Mesodermal cell (in vitro differentiated cells): ENCODE results near the gene TMED10.
A peak's percentile ranks its signal among the peaks of the same experiment; 100 is the strongest.

Experiments used
- H3K27ac ChIP-seq: 2 replicates; pipeline ENCODE4 v1.7.0; 2013; ENCODE audit warnings: mild to moderate bottlenecking, low read depth, low read length, moderate library complexity; ENCODE audit not compliant: severe bottlenecking
- H3K36me3 ChIP-seq: 2 replicates; pipeline ENCODE4 v1.7.1; 2013; ENCODE audit warnings: mild to moderate bottlenecking, low read length, moderate library complexity; ENCODE audit not compliant: control insufficient read depth, insufficient read depth
- H3K4me1 ChIP-seq: one replicate; pipeline ENCODE4 v1.7.1; 2013; ENCODE audit warnings: mild to moderate bottlenecking, low read length; ENCODE audit not compliant: insufficient read depth, control insufficient read depth, poor library complexity, severe bottlenecking
- H3K4me3 ChIP-seq: 2 replicates; pipeline ENCODE4 v1.7.0; 2013; ENCODE audit warnings: low read length, control low read depth, mild to moderate bottlenecking; ENCODE audit not compliant: insufficient read depth, poor library complexity, severe bottlenecking; ENCODE audit errors: extremely low read depth
- H3K9me3 ChIP-seq: 2 replicates; pipeline ENCODE4 v1.7.1; 2013; ENCODE audit warnings: mild to moderate bottlenecking, low read length, moderate library complexity; ENCODE audit not compliant: control insufficient read depth
- WGBS, 2 experiments: methylation state at CpG; one replicate each; pipeline ENCODE4 v1.1.5; 2013; ENCODE audit warnings: missing lambda C conversion rate in 2 of 2; ENCODE audit not compliant: insufficient coverage in 2 of 2; 5-methylcytosine and 5-hydroxymethylcytosine counted together

TMED10 gene

DNA sequence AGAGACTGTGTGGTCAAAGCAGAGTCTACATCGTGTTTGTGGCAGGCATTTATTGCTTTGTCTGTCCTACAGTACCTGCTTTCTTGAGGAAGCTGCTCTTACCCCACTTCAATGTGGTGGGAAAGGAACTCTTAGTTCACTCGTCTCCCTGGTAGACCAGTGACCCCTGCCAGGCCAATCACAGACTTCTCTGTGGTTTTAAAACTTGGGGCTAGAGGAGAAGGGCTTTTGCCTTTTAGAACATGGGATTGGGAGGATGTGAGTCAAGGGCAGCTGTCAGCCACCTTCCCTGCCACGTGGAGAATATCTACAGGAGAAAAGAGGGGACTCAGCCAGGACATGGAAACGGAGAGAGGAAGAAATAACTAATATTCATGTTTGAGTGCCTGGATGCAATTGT is 36.8 kb upstream of the TMED10 start:
- no peak overlapping the region for H3K4me3 ChIP-seq
- H3K27ac ChIP-seq, result no peak overlapping the region
- no peaks in the 10 kb centered on the region for H3K4me1 ChIP-seq
- no peaks in the 10 kb centered on the region for H3K36me3 ChIP-seq
- 63 to 70% methylated on average over 2 to 3 of the region's 4 CpGs for WGBS, 2 experiments
- no peaks in the 10 kb centered on the region for H3K9me3 ChIP-seq

DNA sequence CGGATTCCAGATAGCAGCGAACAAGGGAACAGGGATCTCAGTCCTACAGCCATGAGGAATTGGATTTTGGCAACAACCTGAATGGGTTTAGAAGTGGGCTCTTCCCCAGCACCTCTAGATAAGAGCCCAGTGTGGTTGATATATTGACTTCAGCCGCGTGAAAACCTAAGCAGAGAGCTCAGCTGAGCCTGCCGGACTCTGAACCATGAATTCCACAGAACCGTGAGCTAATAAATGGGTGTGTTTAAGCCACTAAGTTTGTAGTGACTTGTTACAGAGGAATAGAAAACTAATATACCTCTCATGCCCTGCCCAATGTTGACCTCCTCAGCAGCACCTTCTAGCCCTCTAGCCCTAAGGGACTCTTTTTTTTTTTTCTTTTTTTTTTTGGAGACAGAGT is 32.4 kb upstream of the TMED10 start:
- no peaks in the 10 kb centered on the region for H3K36me3 ChIP-seq
- H3K4me3 ChIP-seq, result no peak overlapping the region
- no peaks in the 10 kb centered on the region for H3K9me3 ChIP-seq
- peaks cover 9% of the 10 kb centered on the region for H3K4me1 ChIP-seq
- WGBS, 2 experiments, result 96 to 98% methylated on average over 5 to 6 of the region's 6 CpGs
- H3K27ac ChIP-seq, result no peak overlapping the region

GRCh38 chr14:75206190-75206589 is 29.8 kb upstream of the TMED10 start:
- Histone ChIP-seq H3K9me3 (no peaks in the 10 kb centered on the region), H3K27ac (peak overlapping the region; percentile 41), H3K4me1 (peaks cover 9% of the 10 kb centered on the region), H3K36me3 (no peaks in the 10 kb centered on the region), H3K4me3 (no peak overlapping the region)
- 100% methylated on average over 2 of the region's 3 CpGs for whole genome bisulfite sequencing, 2 experiments

GRCh38 chr14:75205591-75205990 is 29.2 kb upstream of the TMED10 start:
- WGBS, 2 experiments, result 83 to 92% methylated on average over 3 of the region's 3 CpGs
- Histone ChIP-seq H3K4me3 (no peak overlapping the region), H3K36me3 (no peaks in the 10 kb centered on the region), H3K9me3 (no peaks in the 10 kb centered on the region), H3K4me1 (peaks cover 9% of the 10 kb centered on the region), H3K27ac (no peak overlapping the region)

DNA sequence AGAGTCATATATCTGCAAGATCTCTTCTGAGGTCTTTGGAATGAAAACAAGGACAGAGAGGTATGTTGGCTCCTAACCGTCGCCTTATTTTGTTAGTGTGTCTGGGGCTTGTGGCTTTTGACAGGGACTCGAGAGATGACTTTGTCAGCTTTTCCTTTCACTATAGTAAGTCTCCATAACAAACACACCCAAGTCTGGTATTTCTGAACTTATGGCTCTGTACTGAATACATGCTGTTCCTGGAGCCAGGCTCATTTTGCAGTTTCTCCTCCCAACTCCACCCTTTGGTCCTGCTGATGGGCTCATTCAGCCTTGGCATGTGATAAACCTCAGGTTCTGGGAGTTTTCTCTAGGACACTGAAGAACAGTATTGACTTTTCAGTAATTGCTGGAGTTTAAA is 27.7 kb upstream of the TMED10 start:
- Histone ChIP-seq H3K4me3 (no peak overlapping the region), H3K9me3 (no peaks in the 10 kb centered on the region), H3K27ac (no peak overlapping the region), H3K36me3 (no peaks in the 10 kb centered on the region), H3K4me1 (peaks cover 9% of the 10 kb centered on the region)
- 100% methylated on average over 3 of the region's 3 CpGs; no CpG with 5 or more reads in 1 of the 2 experiments for WGBS, 2 experiments

DNA sequence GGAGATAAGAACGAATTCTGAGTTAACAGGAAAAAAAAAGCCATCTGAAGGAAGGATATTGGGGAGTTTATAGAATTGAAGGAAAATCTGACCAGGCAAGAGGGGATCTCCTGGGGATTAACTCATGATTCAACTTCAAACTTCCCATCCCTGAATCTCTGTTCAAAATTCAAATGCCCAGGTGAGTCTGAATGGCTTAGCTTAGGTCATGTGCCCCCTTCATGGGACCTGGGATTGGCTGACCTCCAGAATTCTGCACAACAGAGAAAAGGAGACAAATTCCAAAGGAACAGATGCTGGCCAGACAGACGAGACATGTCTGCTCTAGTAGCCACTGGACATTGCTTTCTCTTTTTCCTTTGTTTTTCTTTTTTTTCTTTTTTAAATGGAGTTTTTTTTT is 26.2 kb upstream of the TMED10 start:
- peaks cover 9% of the 10 kb centered on the region for H3K4me1 ChIP-seq
- WGBS, 2 experiments, result 87 to 88% methylated on average over 1 to 2 of the region's 2 CpGs

DNA sequence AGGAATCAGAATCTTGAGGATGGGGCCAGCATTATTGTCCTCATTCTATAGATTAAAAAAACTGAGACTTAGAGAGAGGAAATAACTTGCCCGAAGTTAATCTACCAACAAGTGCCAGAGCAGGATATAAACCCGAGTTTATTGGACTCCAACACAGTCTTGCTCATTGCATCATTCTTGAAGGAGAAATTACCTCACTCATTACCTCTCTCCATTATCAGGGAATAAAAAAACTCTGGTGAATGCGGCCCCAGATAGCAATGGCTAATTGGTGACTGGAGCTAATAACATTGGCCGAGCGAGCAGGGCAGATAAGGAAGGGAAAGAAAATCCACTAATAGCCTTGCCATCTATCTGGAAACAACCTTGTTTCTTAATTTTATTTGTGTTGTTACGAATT is 24.7 kb upstream of the TMED10 start:
- 79 to 100% methylated on average over 1 to 3 of the region's 6 CpGs for WGBS, 2 experiments
- no peak overlapping the region for H3K27ac ChIP-seq
- peaks cover 13% of the 10 kb centered on the region for H3K4me1 ChIP-seq

More for the DNA sequence above, 26.2 kb upstream of the TMED10 start:
- Histone ChIP-seq H3K27ac (no peak overlapping the region), H3K36me3 (no peaks in the 10 kb centered on the region), H3K4me3 (no peak overlapping the region), H3K9me3 (no peaks in the 10 kb centered on the region)

GRCh38 chr14:75200451-75200850 is 24.0 kb upstream of the TMED10 start:
- Histone ChIP-seq H3K36me3 (no peaks in the 10 kb centered on the region), H3K4me1 (peaks cover 15% of the 10 kb centered on the region), H3K4me3 (no peak overlapping the region), H3K27ac (no peak overlapping the region), H3K9me3 (no peaks in the 10 kb centered on the region)
- 76 to 77% methylated on average over 3 to 4 of the region's 4 CpGs for WGBS, 2 experiments

More for the DNA sequence above, 24.7 kb upstream of the TMED10 start:
- no peak overlapping the region for H3K4me3 ChIP-seq
- H3K36me3 ChIP-seq, result no peaks in the 10 kb centered on the region
- no peaks in the 10 kb centered on the region for H3K9me3 ChIP-seq

DNA sequence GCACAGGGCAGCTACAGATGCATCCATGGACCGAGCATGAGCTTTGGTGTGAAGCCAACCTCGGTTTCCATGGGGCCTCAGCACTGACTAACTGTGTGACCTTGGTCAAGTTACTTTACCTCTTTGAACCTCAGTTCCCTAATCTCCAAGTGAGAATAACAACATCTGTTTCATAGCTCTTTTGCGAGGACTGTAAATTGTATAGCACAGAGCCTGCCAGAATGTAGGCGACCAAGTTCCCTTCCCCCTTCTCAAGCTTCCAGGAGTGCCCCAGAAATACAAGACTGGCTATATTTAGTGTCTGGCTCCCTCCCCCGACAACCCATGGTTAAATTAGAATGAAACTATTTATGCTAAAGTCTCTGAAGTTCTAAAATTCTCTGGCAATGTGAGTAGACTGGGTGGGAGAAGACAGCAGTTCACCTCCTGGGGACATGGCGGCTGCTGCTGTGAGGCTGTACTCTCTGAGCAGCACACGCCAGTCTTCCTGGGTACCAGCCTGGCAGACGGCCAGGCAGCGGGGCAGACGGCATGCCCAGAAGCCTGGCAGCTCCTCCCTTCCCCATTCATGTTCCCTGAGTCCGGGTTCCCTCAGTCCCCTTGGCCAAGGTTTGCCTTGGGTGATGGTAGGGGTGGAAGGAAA is 22.0 kb upstream of the TMED10 start:
- Histone ChIP-seq H3K36me3 (no peaks in the 10 kb centered on the region), H3K4me3 (no peak overlapping the region), H3K9me3 (no peaks in the 10 kb centered on the region), H3K27ac (no peak overlapping the region), H3K4me1 (peaks cover 8% of the 10 kb centered on the region)
- WGBS, 2 experiments, result 93 to 94% methylated on average over 4 to 6 of the region's 11 CpGs

DNA sequence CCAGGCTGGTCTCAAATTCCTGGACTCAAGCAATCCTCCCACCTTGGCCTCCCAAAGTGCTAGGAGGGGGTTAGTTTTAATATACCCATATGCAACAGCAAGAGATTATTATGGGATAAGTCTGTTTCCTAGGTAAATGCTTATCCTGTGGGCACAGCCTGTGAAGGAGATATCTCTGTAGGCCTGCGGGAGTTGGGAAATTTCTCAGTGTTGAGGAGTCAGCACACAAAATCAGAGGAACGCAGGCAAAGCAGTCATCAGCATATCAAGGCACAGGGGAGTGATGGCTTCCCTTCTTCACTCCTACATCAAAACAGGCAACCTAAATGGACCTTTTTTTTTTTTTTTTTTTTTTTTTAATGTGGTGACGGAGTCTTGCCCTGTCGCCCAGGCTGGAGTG is 20.9 kb upstream of the TMED10 start:
- Histone ChIP-seq H3K4me3 (no peak overlapping the region), H3K9me3 (no peaks in the 10 kb centered on the region), H3K27ac (no peak overlapping the region), H3K36me3 (no peaks in the 10 kb centered on the region), H3K4me1 (peaks cover 8% of the 10 kb centered on the region)
- 100% methylated on average over 2 of the region's 4 CpGs; no CpG with 5 or more reads in 1 of the 2 experiments for WGBS, 2 experiments

DNA sequence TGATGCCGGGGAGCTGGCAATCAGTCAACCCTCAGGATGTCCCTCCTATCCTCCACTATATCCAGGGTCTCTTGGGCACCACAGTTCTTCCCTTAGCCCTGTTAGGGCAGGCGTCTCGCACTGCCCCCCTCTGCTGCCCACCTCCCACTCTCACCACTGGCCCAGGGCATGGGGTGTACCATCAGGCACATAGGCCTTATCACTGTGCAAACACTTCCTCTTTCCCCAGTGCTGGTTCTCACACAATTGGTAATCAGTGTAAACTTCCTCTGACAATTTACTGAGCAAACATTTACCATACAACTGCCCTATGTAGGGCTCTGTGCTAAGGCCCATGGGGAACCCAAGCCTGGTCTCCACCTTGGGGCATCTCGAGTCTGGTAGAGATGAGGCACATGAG is 20.1 kb upstream of the TMED10 start:
- Histone ChIP-seq H3K36me3 (no peaks in the 10 kb centered on the region), H3K4me3 (no peak overlapping the region), H3K9me3 (no peaks in the 10 kb centered on the region), H3K27ac (no peak overlapping the region), H3K4me1 (peaks cover 8% of the 10 kb centered on the region)
- 90 to 94% methylated on average over 2 to 4 of the region's 4 CpGs for WGBS, 2 experiments
